ENCODE results near the gene SLC22A23.

DNA sequence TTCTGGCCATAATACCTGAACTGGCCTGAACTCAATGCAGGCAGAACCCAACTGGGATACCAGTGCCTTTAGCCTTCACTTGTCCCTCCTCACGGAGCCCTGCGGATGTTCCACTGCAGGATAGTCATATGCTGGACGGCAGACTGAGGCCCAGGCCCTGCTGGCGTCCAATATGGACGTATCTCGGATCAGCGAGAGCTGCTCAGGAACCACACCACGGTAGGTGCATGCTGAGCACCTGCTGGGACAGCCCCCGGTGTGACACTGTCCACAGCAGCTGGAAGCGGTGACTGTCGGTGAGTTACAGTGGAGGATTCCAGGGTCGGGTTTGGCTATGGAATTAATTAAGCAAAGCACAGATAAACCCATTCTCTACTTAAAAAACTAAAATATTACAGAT is 149.4 kb downstream of the SLC22A23 start:
- TF ChIP-seq CTCF (IDR thresholded peaks at IDR 0.05): no peak
- TF ChIP-seq POLR2AphosphoS5 (IDR thresholded peaks at IDR 0.05): no peak

Measured in esophagus muscularis mucosa (tissue), 3 donors.